Prostate gland (tissue), 2 donors: ENCODE measurements around the gene TBCE.

ENCODE experiments used
- POLR2A ChIP-seq: fragments of 450-650 bp; IDR thresholded peaks from one replicate; pipeline ENCODE4 v1.6.1; 2016; ENCODE audit warnings: antibody characterized with exemption, mild to moderate bottlenecking
- TF ChIP-seq, protein P1 (sequence below), 4 experiments: fragments of 200-600 bp in 2 of 4; fragments of 450-650 bp in 2 of 4; sonication (generic) in 2 of 4; IDR thresholded peaks; 1 replicate in 3 of 4; 2 replicates in 1 of 4; pipeline ENCODE4 v1.5.1; 2016 to 2019; ENCODE audit warnings: antibody characterized with exemption in 4 of 4, mild to moderate bottlenecking in 2 of 4, moderate library complexity in 2 of 4

DNA sequence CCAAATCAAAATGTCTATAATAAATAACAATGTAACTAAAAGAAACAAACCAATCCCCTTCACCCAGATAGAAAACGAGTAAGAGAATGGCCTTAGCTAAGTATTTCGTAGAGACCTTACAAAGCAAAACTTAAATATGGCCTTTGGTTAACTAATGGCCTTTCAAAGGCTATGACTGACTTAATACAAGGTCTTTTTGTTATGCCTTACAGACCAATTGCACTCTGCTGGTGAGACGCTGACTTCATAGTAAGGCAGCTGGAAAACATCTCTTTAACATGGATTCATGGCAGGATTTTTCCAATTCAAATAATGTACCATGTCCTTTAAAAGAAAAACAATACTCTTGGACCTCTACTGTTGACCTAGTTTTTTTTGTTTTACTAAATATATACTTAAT is 15.8 kb upstream of the TBCE start:
- TF ChIP-seq, protein P1, sequence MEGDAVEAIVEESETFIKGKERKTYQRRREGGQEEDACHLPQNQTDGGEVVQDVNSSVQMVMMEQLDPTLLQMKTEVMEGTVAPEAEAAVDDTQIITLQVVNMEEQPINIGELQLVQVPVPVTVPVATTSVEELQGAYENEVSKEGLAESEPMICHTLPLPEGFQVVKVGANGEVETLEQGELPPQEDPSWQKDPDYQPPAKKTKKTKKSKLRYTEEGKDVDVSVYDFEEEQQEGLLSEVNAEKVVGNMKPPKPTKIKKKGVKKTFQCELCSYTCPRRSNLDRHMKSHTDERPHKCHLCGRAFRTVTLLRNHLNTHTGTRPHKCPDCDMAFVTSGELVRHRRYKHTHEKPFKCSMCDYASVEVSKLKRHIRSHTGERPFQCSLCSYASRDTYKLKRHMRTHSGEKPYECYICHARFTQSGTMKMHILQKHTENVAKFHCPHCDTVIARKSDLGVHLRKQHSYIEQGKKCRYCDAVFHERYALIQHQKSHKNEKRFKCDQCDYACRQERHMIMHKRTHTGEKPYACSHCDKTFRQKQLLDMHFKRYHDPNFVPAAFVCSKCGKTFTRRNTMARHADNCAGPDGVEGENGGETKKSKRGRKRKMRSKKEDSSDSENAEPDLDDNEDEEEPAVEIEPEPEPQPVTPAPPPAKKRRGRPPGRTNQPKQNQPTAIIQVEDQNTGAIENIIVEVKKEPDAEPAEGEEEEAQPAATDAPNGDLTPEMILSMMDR (IDR thresholded peaks at IDR 0.05), result no peak
- no peak for TF ChIP-seq POLR2A
